SK-N-DZ (cell line): ENCODE measurements around the gene NDUFAF7.
A peak's percentile ranks its signal among the peaks of the same experiment; 100 is the strongest.
"Not testable (repeated sequence)": the region's sequence is repeated elsewhere in the genome, so short reads cannot be mapped to it uniquely, and the experiment has no call there.

Experiments
- DNase-seq: peaks from one replicate; pipeline ENCODE4 v3.0.0-alpha.2; 2015; ENCODE audit warnings: low spot score

Gene NDUFAF7

GRCh38 chr2:37215250-37215649 is 16.2 kb upstream of the NDUFAF7 start:
- DNase-seq = no peak

GRCh38 chr2:37219046-37219445 is 12.4 kb upstream of the NDUFAF7 start:
- no peak for DNase-seq

- no peak for DNase-seq
Measured at GRCh38 chr2:37223131-37223530, 8.3 kb upstream of the NDUFAF7 start.

DNA sequence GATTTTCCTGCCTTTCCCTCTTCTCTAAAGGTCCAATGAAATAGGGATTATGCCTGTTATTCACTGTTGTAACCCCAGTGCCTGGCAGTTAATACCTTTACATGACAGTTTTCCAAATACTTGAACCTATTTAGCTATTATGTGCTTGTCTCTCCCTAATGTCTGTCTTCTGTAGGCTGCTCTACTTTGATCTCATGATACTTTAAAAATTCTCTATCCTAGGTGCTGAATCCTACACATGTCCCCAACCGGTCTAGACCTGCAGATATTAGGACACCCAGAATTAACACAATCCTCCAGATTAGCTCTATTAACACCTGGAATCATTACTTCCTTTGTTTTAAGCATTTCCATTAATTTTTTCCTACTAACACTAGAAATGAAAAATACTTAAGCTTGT is 7.4 kb upstream of the NDUFAF7 start:
- no peak for DNase-seq

- not testable (repeated sequence) for DNase-seq
Measured at GRCh38 chr2:37225129-37225528, 6.3 kb upstream of the NDUFAF7 start.

DNA sequence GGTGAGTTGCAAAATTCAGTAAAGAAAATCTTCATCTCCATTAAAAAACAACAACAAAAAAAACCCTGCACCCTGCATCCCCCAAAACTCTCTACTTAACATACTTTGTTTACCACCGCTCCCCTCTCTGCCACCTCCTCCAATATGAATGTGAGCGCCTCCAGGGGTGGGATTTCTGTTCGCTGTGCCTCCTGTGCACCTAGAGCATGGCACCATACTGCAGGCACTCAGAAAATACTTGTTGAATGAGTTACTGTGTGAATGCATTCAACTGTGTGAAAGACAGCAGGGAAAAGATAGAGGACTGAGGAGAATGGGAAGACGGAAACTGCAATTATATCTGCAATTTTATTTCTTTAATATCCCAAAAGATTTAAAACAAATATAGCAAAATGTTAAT is 4.6 kb upstream of the NDUFAF7 start:
- DNase-seq = no peak

DNA sequence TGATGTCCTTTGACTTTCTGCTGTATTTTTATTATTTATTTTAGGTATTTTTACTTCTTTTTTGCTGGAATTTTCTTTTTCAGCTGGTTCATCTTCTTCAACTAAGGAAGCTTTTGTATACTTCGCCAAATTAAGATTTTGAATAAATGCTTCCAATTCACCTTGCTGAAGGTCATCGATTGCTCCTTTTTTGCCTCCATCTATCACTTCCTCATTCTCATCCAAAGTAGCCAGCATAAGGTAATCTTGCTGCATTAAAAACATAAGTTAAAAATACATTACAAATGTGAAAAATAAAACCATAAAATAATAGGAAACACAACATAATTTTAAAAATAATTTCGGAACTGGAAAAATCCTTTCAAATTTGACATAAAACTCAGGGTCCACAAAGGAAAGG is 2.7 kb upstream of the NDUFAF7 start:
- no peak for DNase-seq

GRCh38 chr2:37230581-37230980 is 877 bp upstream of the NDUFAF7 start:
- peak; percentile 1 for DNase-seq

GRCh38 chr2:37232131-37232933 is 874 bp downstream of the NDUFAF7 start:
- DNase-seq = peak; percentile 6

- DNase-seq = no peak
Measured at GRCh38 chr2:37243435-37243834, 12.0 kb downstream of the NDUFAF7 start.

DNA sequence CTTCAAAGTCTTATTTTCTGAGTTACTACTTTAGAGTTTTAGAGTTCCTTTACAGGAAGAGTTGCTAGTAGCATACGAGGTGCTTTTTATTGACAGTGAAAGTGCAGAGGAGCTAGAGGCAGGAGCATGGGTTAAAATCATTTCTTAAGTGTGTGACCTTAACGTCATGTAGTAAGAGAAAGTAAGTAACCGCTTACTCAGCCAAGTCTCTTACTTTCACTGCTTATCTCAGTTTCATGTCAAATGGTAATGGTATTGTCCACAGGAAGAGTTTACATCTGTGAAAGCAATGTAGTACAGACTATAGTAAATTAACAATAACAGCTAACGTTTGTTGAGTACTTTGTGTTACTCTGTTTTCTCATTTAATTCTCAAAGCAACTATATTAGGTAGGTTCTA is 12.6 kb downstream of the NDUFAF7 start:
- DNase-seq = no peak

- no peak for DNase-seq
Measured at GRCh38 chr2:37244755-37245154, 13.3 kb downstream of the NDUFAF7 start.

GRCh38 chr2:37246205-37246604 is 14.7 kb downstream of the NDUFAF7 start:
- no peak for DNase-seq

DNA sequence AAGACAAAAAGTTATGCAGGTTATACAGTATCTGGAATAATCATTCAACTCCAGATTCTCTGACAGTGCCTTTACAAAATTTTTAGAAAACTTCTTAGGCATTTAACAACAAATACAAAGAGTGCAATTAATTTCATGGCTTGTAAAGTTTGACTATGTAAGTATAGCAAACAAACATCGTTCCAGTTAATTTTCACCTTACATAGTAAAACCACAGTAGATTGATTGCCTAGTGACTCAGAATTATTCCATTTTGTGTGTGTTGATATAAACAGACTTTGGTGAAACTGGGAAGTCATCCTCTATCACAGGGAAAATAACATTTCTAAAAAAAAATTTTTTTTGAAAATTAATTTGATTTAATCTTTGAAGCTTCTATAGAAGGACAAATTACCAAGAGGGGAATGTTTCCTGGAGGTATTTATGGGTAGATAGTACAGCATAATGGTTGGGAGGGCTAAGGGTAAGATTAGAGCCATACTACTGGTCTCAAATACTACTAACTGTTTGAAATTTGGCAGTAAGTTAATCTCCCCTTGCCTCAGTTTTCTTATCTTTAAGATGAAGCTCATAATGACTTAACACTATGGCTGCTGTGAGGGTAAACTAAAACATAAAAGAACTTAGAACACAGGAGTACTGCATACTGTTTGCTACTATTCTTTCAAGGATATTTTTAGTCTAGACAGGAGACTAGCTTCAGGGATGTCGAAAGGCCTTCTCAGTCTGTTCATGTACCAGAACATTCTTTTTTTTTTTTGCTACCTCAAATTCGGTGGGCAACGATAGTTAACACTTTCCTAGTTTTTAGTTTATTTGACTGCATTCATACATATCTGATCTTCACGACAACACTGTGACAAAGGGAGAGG is 19.6 kb downstream of the NDUFAF7 start:
- no peak for DNase-seq

DNA sequence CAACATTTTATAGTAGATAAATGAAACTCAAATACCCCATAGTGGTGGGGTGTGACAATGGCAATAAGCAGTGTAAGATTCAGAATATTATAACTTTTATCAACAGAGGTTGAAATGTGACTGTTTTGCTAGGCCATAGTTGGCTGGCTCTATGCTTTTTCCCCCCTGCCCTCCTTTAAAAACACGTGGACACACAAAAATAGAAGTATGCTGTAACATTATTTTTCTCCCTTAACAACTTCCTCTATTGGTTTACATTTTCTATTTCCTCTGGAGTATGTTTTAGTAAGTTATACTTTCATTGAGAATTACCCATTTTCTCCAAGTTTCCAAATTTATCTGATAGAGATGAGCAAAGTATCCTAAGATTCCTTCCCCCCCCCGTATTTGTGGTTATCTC is 31.1 kb downstream of the NDUFAF7 start:
- no peak for DNase-seq

GRCh38 chr2:37263839-37264238 is 32.4 kb downstream of the NDUFAF7 start:
- no peak for DNase-seq

GRCh38 chr2:37267685-37268084 is 36.2 kb downstream of the NDUFAF7 start:
- no peak for DNase-seq

GRCh38 chr2:37268111-37268510 is 36.7 kb downstream of the NDUFAF7 start:
- no peak for DNase-seq

GRCh38 chr2:37271376-37272067 is 40.1 kb downstream of the NDUFAF7 start:
- DNase-seq = no peak

DNA sequence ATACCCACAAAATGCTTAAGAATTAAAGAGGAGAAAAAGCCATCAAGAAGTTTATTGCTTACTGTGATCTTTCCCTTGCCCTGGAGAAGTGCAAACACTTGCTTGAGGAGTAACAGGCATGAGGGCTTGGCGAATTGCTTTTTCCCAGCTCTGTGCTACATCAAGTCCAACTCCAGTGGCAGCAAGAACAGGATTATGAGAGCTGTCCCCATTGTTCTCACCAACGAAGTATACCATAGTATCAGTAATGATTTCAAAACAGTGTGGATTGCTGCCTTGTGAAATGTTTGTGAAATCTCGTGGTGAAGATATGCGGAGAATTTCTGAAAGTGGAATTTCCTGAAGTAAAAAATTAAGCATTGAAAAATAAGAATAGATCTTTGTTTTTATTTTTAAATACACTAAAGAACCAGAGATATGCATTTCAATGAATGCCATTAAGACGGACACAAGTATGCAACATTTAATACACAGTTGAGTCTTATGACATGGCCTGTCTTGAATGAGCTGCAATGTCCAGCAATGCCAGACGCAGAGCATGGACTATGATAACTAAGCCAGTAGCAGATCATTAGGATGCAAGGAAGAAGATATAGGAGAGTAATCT is 43.0 kb downstream of the NDUFAF7 start:
- DNase-seq = no peak

GRCh38 chr2:37276291-37276690 is 44.8 kb downstream of the NDUFAF7 start:
- DNase-seq = no peak

- DNase-seq = no peak
Measured at GRCh38 chr2:37281916-37282315, 50.5 kb downstream of the NDUFAF7 start.
